ENCODE data around the gene UMODL1.

The UMODL1 gene

GRCh38 chr21:42159560-42160110, 88.5 kb downstream of the UMODL1 start:
- no peak overlapping the region for H3K4me3 ChIP-seq (ENCODE audit: control insufficient read depth, low read depth, low read length)
- TF ChIP-seq CTCF (IDR thresholded peaks at IDR 0.05; ENCODE audit: control insufficient read depth, insufficient read depth, low read depth, low read length, missing control alignments), result no peak
- DNase-seq (ENCODE audit: low read depth), result no peak

DNA sequence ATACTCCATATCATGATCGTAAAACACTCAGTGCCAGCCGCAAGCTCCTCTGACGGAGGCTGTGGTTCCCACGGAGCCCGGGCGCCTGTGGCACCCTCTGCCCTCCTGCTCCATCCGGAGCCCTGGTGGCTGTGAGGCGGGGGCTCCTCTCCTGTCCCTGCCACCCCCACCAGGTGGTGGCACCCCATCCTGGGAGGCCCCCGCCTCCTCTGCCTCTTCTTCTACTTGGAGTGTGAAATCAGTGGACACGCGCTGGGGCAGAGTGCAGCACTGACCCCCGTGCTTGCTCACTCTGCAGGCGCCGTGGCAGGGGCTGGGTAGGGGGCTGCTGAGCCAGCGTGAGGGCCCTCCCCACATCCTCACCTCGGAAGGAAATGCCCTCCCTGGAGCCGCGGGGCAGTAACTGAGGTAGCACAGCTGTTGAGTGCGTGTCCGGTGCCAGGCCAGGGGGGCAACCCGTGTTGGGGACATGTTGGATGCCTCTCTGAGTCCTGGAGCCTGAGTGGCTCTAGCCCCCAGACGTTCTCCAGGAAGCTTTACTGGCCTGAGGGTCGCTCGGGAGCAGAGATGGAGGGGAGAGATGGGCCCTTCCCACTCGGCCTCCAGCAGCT, 89.1 kb downstream of the UMODL1 start:
- no peak for DNase-seq (ENCODE audit: low read depth)

DNA sequence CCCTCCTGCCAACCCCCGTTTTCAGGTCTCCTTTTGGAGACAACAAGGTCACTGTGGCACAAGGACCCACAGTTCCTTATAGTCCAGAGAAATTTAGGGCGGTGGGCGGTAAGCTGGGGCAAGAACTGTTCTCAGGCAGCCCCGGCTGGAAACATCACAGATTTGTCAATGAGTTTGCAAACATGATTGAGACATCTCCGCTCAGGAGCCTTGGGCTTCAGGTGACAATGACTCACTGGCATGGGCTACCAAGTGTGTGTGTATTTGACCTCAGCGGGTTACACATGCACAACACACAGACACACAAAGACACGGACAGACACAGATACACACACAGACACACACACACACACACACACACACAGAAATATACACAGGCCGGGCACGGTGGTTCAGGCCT, 89.6 kb downstream of the UMODL1 start:
- TF ChIP-seq CTCF (IDR thresholded peaks at IDR 0.05; ENCODE audit: control insufficient read depth, insufficient read depth, low read depth, low read length, missing control alignments), result no peak
- no peak for DNase-seq (ENCODE audit: low read depth)
- no peak overlapping the region for H3K4me3 ChIP-seq (ENCODE audit: control insufficient read depth, low read depth, low read length)

More for the DNA sequence above, 89.1 kb downstream of the UMODL1 start:
- TF ChIP-seq CTCF (IDR thresholded peaks at IDR 0.05; ENCODE audit: control insufficient read depth, insufficient read depth, low read depth, low read length, missing control alignments), result no peak
- no peak overlapping the region for H3K4me3 ChIP-seq (ENCODE audit: control insufficient read depth, low read depth, low read length)

GRCh38 chr21:42161401-42161955, 90.4 kb downstream of the UMODL1 start:
- no peak for DNase-seq (ENCODE audit: low read depth)
- no peak for TF ChIP-seq CTCF (IDR thresholded peaks at IDR 0.05; ENCODE audit: control insufficient read depth, insufficient read depth, low read depth, low read length, missing control alignments)
- no peak overlapping the region for H3K4me3 ChIP-seq (ENCODE audit: control insufficient read depth, low read depth, low read length)

DNA sequence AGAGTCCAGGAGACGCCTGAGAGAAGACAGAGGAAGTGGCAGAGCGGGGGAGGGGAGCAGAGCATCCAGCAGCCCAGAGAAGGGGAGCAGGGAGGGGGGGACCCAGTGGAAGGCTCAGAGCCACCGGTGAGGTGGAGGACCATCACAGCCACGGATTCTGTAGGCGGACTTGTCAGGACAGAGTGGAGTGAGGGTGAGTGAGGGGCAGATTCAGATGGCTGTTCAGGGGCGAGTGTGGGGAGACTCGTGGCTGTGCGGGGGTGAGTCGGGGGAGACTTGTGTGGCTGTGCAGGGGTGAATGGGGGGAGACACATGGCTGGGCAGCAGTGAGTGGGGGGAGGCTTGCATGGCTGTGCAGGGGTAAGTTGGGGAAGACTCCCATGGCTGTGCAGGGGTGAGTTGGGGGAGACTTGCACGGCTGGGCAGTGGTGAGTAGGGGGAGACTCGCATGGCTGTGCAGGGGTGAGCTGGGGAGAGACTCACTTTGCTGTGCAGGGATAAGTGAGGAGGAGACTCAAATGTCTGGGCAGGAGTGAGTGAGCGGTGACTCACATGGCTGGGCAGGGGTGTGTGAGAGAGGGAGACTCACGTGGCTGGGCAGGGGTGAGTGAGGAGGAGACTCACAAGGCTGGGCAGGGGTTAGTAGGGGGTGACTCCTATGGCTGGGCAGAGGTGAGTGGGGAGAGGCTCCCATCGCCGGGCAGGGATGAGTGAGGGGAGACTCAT, 91.0 kb downstream of the UMODL1 start:
- no peak overlapping the region for H3K4me3 ChIP-seq (ENCODE audit: control insufficient read depth, low read depth, low read length)
- TF ChIP-seq CTCF (IDR thresholded peaks at IDR 0.05; ENCODE audit: control insufficient read depth, insufficient read depth, low read depth, low read length, missing control alignments), result no peak
- no peak for DNase-seq (ENCODE audit: low read depth)

- H3K4me3 ChIP-seq (ENCODE audit: control insufficient read depth, low read depth, low read length), result no peak overlapping the region
- no peak for TF ChIP-seq CTCF (IDR thresholded peaks at IDR 0.05; ENCODE audit: control insufficient read depth, insufficient read depth, low read depth, low read length, missing control alignments)
- DNase-seq (ENCODE audit: low read depth), result no peak
Observed at GRCh38 chr21:42162831-42163510, 91.9 kb downstream of the UMODL1 start.
